ENCODE data around the gene STXBP5.

Gene STXBP5

DNA sequence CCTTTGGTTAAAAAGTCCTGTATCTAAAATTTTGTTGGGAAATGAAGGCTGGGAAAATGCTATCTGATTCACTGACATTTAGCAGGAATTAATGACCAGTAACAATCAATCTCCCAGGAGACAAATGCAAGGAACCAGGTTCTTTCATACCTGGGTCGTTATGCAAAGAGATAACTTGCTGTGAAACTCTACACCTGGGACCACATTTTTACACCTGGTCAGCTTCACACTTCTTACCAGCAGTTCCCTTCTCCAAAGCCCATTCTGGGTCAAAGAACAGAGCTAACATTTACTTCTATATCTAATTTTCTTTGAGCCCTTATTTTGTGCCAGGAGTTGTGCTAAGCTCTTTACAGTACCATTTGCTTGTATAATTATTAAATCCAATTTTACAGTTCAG, 27.4 kb upstream of the STXBP5 start:
- Histone ChIP-seq H3K27me3 (ENCODE audit: insufficient read depth, low read length) (no peaks in the 10 kb centered on the region), H3K36me3 (ENCODE audit: insufficient read depth, low read length) (no peaks in the 10 kb centered on the region), H3K9me3 (ENCODE audit: low read length) (no peaks in the 10 kb centered on the region), H3K4me3 (ENCODE audit: low read depth, low read length, poor library complexity, severe bottlenecking) (no peak overlapping the region), H3K4me2 (ENCODE audit: low read length) (no peak overlapping the region), H3K79me2 (ENCODE audit: insufficient read depth, low read length) (no peaks in the 10 kb centered on the region), H4K20me1 (ENCODE audit: insufficient read depth, low read length) (no peaks in the 10 kb centered on the region), H3K9me2 (ENCODE audit: low read depth, low read length) (no peaks in the 10 kb centered on the region), H3F3A (ENCODE audit: insufficient read depth, low read length) (no peaks in the 10 kb centered on the region), H3K27ac (ENCODE audit: low read depth, low read length, poor library complexity, severe bottlenecking) (no peak overlapping the region), H2AFZ (ENCODE audit: low read length) (no peak overlapping the region), H3K4me1 (ENCODE audit: insufficient read depth, low read length, severe bottlenecking) (no peaks in the 10 kb centered on the region), H3K9ac (ENCODE audit: low read length) (no peak overlapping the region)
- TF ChIP-seq EZH2 (IDR thresholded peaks at IDR 0.05; ENCODE audit: borderline replicate concordance, low read length): no peak

DNA sequence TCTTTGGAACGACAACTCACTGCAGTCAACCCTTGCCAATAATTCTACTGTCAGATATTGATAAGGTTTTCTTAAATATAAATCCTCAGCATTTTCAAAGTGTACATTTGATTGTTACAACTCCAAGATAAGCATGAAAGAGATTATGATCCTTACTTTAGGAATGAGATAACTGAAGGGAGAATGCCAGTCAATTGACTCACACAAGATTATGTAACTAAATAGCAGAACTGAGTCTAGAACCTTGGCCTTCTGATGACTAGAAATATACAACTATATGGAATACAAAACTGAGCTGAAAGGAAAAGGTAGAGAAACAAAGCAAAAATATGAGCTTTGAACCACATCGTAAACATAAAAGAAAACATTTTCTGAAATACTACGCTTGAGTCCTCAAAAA, 26.9 kb upstream of the STXBP5 start:
- H3K9me2 ChIP-seq (ENCODE audit: low read depth, low read length): no peaks in the 10 kb centered on the region
- no peaks in the 10 kb centered on the region for H3F3A ChIP-seq (ENCODE audit: insufficient read depth, low read length)
- H3K27me3 ChIP-seq (ENCODE audit: insufficient read depth, low read length): no peaks in the 10 kb centered on the region
- H3K36me3 ChIP-seq (ENCODE audit: insufficient read depth, low read length): no peaks in the 10 kb centered on the region
- H2AFZ ChIP-seq (ENCODE audit: low read length): no peak overlapping the region
- TF ChIP-seq, protein P1, sequence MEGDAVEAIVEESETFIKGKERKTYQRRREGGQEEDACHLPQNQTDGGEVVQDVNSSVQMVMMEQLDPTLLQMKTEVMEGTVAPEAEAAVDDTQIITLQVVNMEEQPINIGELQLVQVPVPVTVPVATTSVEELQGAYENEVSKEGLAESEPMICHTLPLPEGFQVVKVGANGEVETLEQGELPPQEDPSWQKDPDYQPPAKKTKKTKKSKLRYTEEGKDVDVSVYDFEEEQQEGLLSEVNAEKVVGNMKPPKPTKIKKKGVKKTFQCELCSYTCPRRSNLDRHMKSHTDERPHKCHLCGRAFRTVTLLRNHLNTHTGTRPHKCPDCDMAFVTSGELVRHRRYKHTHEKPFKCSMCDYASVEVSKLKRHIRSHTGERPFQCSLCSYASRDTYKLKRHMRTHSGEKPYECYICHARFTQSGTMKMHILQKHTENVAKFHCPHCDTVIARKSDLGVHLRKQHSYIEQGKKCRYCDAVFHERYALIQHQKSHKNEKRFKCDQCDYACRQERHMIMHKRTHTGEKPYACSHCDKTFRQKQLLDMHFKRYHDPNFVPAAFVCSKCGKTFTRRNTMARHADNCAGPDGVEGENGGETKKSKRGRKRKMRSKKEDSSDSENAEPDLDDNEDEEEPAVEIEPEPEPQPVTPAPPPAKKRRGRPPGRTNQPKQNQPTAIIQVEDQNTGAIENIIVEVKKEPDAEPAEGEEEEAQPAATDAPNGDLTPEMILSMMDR (IDR thresholded peaks at IDR 0.05; ENCODE audit: low read length): no peak
- TF ChIP-seq EZH2 (IDR thresholded peaks at IDR 0.05; ENCODE audit: borderline replicate concordance, low read length): no peak
- H3K4me1 ChIP-seq (ENCODE audit: insufficient read depth, low read length, severe bottlenecking): no peaks in the 10 kb centered on the region
- no peak overlapping the region for H3K9ac ChIP-seq (ENCODE audit: low read length)
- H3K4me3 ChIP-seq (ENCODE audit: low read depth, low read length, poor library complexity, severe bottlenecking): no peak overlapping the region
- no peaks in the 10 kb centered on the region for H4K20me1 ChIP-seq (ENCODE audit: insufficient read depth, low read length)
- H3K79me2 ChIP-seq (ENCODE audit: insufficient read depth, low read length): no peaks in the 10 kb centered on the region
- H3K9me3 ChIP-seq (ENCODE audit: low read length): no peaks in the 10 kb centered on the region
- H3K27ac ChIP-seq (ENCODE audit: low read depth, low read length, poor library complexity, severe bottlenecking): no peak overlapping the region
- H3K4me2 ChIP-seq (ENCODE audit: low read length): no peak overlapping the region

DNA sequence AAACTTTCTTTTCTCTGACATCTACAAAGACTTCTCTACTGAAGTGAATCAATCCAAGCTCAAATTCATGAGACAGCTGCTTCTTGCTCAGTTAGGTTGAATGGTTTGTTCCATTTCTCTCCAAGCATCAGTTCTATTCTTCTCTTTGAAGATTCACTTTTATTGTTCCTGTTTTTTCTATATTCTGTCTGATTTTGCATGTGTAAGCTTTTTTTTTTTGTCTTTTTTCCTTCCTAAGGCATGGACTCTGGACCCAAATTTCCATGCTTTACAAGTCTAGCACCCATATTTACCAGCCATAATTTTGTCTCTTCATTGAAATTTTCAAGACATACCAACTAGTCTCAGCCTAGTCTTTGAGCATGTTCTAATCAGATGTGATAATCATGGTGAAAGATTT, 25.9 kb upstream of the STXBP5 start:
- Histone ChIP-seq H3K4me2 (ENCODE audit: low read length) (no peak overlapping the region), H3K9me3 (ENCODE audit: low read length) (no peaks in the 10 kb centered on the region), H3K27ac (ENCODE audit: low read depth, low read length, poor library complexity, severe bottlenecking) (no peak overlapping the region), H4K20me1 (ENCODE audit: insufficient read depth, low read length) (no peaks in the 10 kb centered on the region), H3K4me3 (ENCODE audit: low read depth, low read length, poor library complexity, severe bottlenecking) (no peak overlapping the region), H3K4me1 (ENCODE audit: insufficient read depth, low read length, severe bottlenecking) (no peaks in the 10 kb centered on the region), H3K27me3 (ENCODE audit: insufficient read depth, low read length) (no peaks in the 10 kb centered on the region), H3F3A (ENCODE audit: insufficient read depth, low read length) (no peaks in the 10 kb centered on the region), H2AFZ (ENCODE audit: low read length) (no peak overlapping the region), H3K36me3 (ENCODE audit: insufficient read depth, low read length) (no peaks in the 10 kb centered on the region), H3K9me2 (ENCODE audit: low read depth, low read length) (no peaks in the 10 kb centered on the region), H3K9ac (ENCODE audit: low read length) (no peak overlapping the region), H3K79me2 (ENCODE audit: insufficient read depth, low read length) (no peaks in the 10 kb centered on the region)
- no peak for TF ChIP-seq EZH2 (IDR thresholded peaks at IDR 0.05; ENCODE audit: borderline replicate concordance, low read length)
- TF ChIP-seq, protein P1 (IDR thresholded peaks at IDR 0.05; ENCODE audit: low read length): no peak

DNA sequence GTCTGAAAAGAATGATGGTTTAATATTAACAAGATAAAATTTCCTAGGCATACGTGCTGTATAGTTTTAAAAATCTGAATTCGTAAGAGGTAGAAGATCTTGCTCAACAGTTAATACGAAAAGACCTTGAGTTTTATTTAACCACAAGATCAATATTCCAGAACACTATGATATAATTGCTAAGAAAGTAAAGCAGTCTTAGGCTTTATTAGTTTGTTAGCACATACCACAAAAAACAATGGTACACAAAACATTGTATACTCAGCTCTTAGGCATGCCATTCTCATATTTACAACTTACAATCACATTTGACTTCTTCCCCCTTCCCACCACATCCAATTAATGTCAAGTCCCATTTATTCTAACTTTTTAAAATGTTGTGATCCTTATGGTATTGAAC, 24.4 kb upstream of the STXBP5 start:
- Histone ChIP-seq H3K9me3 (ENCODE audit: low read length) (no peaks in the 10 kb centered on the region), H3K9me2 (ENCODE audit: low read depth, low read length) (no peaks in the 10 kb centered on the region), H3F3A (ENCODE audit: insufficient read depth, low read length) (no peaks in the 10 kb centered on the region), H3K4me2 (ENCODE audit: low read length) (no peak overlapping the region), H3K4me1 (ENCODE audit: insufficient read depth, low read length, severe bottlenecking) (no peaks in the 10 kb centered on the region), H4K20me1 (ENCODE audit: insufficient read depth, low read length) (no peaks in the 10 kb centered on the region), H2AFZ (ENCODE audit: low read length) (no peak overlapping the region), H3K27me3 (ENCODE audit: insufficient read depth, low read length) (no peaks in the 10 kb centered on the region), H3K36me3 (ENCODE audit: insufficient read depth, low read length) (no peaks in the 10 kb centered on the region), H3K27ac (ENCODE audit: low read depth, low read length, poor library complexity, severe bottlenecking) (no peak overlapping the region), H3K4me3 (ENCODE audit: low read depth, low read length, poor library complexity, severe bottlenecking) (no peak overlapping the region), H3K9ac (ENCODE audit: low read length) (no peak overlapping the region), H3K79me2 (ENCODE audit: insufficient read depth, low read length) (no peaks in the 10 kb centered on the region)
- TF ChIP-seq, protein P1 (IDR thresholded peaks at IDR 0.05; ENCODE audit: low read length): no peak
- TF ChIP-seq EZH2 (IDR thresholded peaks at IDR 0.05; ENCODE audit: borderline replicate concordance, low read length): no peak
